Measurements from ENCODE around the gene GFY. TPM values are rescaled to one million over a fixed set of nuclear protein-coding genes. Genes with fewer than 3 reads are reported as not detected.

GFY gene
- total RNA-seq, 6 experiments from 2014 or later = not detected

DNA sequence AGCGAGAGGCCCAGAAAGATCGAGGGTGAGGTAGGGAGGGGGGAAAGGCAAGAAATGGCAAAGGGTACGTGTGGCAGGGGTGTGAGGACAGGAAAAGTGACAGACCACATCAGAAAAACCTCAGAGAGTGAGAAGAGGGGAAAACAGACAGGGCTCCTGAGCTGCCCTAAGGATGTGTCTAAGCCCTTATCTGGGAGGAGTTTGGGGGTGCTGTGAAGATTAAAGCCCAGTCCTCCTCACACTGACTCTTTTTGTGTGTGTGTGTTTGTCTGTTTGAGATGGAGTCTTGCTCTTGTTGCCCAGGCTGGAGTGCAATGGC is 1.2 kb upstream of the GFY start:
- DNase-seq (no peak), ATAC-seq (no peak)
- Histone ChIP-seq H3K4me1 (peaks cover 0 to 7% (median 0%) of the 10 kb centered on the region in 4 donors), H3K9me3 (no peaks in the 10 kb centered on the region), H3K36me3 (no peaks in the 10 kb centered on the region), H3K27me3 (peaks cover 9 to 23% of the 10 kb centered on the region in 2 donors), H3K27ac (no peak overlapping the region), H3K4me3 (no peak overlapping the region)
- no peak for TF ChIP-seq POLR2A (IDR thresholded peaks at IDR 0.05)
- TF ChIP-seq, protein P1, sequence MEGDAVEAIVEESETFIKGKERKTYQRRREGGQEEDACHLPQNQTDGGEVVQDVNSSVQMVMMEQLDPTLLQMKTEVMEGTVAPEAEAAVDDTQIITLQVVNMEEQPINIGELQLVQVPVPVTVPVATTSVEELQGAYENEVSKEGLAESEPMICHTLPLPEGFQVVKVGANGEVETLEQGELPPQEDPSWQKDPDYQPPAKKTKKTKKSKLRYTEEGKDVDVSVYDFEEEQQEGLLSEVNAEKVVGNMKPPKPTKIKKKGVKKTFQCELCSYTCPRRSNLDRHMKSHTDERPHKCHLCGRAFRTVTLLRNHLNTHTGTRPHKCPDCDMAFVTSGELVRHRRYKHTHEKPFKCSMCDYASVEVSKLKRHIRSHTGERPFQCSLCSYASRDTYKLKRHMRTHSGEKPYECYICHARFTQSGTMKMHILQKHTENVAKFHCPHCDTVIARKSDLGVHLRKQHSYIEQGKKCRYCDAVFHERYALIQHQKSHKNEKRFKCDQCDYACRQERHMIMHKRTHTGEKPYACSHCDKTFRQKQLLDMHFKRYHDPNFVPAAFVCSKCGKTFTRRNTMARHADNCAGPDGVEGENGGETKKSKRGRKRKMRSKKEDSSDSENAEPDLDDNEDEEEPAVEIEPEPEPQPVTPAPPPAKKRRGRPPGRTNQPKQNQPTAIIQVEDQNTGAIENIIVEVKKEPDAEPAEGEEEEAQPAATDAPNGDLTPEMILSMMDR (IDR thresholded peaks at IDR 0.05) = no peak
- intact Hi-C loops (cut with DNase I) = no loop called here
- 3% methylated on average over 3 of the region's 3 CpGs for WGBS (ENCODE audit: insufficient coverage, low coverage, low lambda C conversion rate, missing lambda C conversion rate)

DNA sequence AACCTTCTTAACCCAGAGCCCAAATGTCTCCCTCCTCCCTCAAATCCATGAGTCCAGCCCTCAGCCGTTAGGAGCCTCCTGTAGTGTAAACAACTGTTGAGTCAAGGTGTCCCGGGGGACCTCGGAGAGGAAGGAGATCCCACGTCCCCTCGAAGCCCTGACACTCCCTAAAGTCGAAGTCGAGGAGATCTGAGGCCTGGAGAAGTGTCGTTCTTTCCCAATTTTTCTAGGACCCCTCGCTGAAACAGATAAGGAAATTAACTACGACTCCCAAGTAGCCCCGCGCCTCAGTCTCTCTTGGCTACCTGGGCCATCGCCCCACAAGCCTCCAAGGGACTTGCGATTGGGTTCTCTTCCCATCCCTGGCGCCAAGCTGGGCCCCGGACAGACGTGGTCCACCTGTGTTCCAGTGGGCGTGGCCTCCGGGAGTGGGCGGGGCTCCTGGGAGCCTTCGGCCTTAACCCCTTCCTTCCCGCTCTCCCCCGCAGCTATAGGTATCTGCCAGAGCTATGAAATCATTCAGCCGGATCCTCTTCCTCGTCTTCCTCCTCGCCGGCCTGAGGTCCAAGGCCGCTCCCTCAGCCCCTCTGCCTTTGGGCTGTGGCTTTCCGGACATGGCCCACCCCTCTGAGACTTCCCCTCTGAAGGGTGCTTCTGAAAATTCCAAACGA is 869 bp downstream of the GFY start:
- intact Hi-C loops (cut with DNase I) = no loop called here
- Histone ChIP-seq H3K4me3 (no peak overlapping the region), H3K36me3 (no peaks in the 10 kb centered on the region), H3K9me3 (no peaks in the 10 kb centered on the region), H3K27me3 (peaks cover 9 to 15% of the 10 kb centered on the region in 2 donors), H3K27ac (no peak overlapping the region), H3K4me1 (peaks cover 0 to 6% (median 0%) of the 10 kb centered on the region in 4 donors)
- WGBS (ENCODE audit: insufficient coverage, low coverage, low lambda C conversion rate, missing lambda C conversion rate) = 2% methylated on average over 19 of the region's 30 CpGs
- ATAC-seq = no peak
- TF ChIP-seq, protein P1 (IDR thresholded peaks at IDR 0.05) = no peak
- TF ChIP-seq POLR2A (IDR thresholded peaks at IDR 0.05) = no peak
- DNase-seq = no peak

DNA sequence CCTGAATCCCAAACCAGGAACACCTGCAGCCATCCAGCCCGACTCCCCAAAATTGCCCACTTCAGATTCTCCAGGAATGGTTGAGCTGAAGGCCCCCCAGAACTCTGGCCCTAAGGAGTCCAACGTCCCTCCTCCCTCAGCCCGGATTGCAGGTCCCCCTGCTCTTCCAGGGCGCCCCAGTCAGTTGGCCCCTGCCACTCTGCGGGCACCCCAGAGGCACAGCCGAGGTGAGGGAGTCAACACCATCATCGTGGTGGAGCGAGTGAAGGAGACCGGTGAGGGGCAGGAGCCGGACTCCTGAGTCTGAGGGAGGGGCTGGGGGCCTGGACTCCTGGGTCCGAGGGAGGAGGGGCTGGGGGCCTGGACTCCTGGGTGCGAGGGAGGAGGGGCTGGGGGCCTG is 2.2 kb downstream of the GFY start:
- H3K27ac ChIP-seq = no peak overlapping the region
- H3K4me3 ChIP-seq = no peak overlapping the region
- intact Hi-C loops (cut with DNase I) = no loop called here
- ATAC-seq (no peak), DNase-seq (no peak)
- no peaks in the 10 kb centered on the region for H3K36me3 ChIP-seq
- H3K4me1 ChIP-seq = peaks cover 0 to 2% (median 0%) of the 10 kb centered on the region in 4 donors
- 35% methylated on average over 6 of the region's 12 CpGs for WGBS (ENCODE audit: insufficient coverage, low coverage, low lambda C conversion rate, missing lambda C conversion rate)
- H3K27me3 ChIP-seq = peaks cover 11 to 19% of the 10 kb centered on the region in 2 donors
- no peak for TF ChIP-seq POLR2A (IDR thresholded peaks at IDR 0.05)
- TF ChIP-seq, protein P1 (IDR thresholded peaks at IDR 0.05) = no peak
- H3K9me3 ChIP-seq = no peaks in the 10 kb centered on the region

DNA sequence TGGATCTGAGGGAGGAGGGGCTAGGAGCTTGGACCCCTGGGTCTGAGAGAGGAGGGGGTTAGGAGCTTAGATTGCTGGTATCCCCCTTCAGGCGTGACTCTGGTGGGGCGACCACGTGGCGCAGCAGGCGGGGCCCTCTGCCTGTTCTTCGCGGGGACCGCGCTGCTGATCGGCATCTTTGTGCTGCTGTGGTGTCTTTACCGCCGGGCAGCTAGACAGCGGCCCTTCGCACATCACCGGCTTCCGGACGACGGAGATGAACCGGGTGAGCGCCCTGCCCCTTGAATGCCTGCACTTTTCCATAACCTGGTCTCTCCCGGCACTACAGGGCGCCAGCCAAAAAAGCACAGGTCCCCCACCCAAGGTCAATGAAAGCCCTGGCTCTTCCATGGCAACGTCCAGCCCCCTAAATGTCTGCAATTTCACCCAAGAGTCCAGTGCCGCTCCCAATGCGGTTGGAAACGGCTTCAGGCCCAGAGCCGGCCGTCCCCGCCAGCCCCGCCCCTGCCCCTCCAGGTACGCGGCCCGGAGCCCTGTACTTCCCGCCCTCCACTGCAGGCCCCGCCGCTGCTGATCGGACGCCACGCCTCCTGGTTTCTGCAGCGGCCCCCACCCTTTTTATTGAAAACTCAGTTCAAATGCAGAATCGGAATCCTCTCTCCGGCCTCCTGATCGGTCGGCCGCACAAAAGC is 2.8 kb downstream of the GFY start:
- 3% methylated on average over 12 of the region's 45 CpGs for WGBS (ENCODE audit: insufficient coverage, low coverage, low lambda C conversion rate, missing lambda C conversion rate)
- Histone ChIP-seq H3K36me3 (no peaks in the 10 kb centered on the region), H3K9me3 (no peaks in the 10 kb centered on the region), H3K27ac (no peak overlapping the region), H3K4me3 (no peak overlapping the region), H3K27me3 (peaks cover 13 to 19% of the 10 kb centered on the region in 2 donors), H3K4me1 (no peaks in the 10 kb centered on the region)
- DNase-seq (no peak), ATAC-seq (peak in 3 of 4 donors; percentile 36 to 42 (median 38))
- TF ChIP-seq, protein P1 (IDR thresholded peaks at IDR 0.05) = no peak
- TF ChIP-seq POLR2A (IDR thresholded peaks at IDR 0.05) = no peak
- intact Hi-C loops (cut with DNase I) = no loop called here

All from right lobe of liver (tissue), 6 donors.